Gastroesophageal sphincter (tissue), 3 donors: ENCODE results near the gene HSF5.

Experiments used
- CTCF ChIP-seq, 4 experiments: fragments of 200-600 bp in 2 of 4; fragments of 450-650 bp in 2 of 4; sonication (generic) in 1 of 4; IDR thresholded peaks; one replicate each; pipeline ENCODE4 v1.5.1; 2017 to 2019; ENCODE audit warnings: antibody characterized with exemption in 4 of 4, mild to moderate bottlenecking in 2 of 4, moderate library complexity in 2 of 4
- EP300 ChIP-seq: sonication (generic); formaldehyde crosslinking; IDR thresholded peaks from one replicate; pipeline ENCODE4 v1.6.1; 2017; ENCODE audit warnings: antibody characterized with exemption, mild to moderate bottlenecking
- POLR2A ChIP-seq, 2 donors: fragments of 450-650 bp; IDR thresholded peaks; one replicate each; pipeline ENCODE4 v1.6.1; 2017; ENCODE audit warnings: antibody characterized with exemption in 2 of 2, mild to moderate bottlenecking in 2 of 2, moderate library complexity in 1 of 2

GRCh38 chr17:58370716-58371115, 117.5 kb downstream of the HSF5 start:
- TF ChIP-seq CTCF (IDR thresholded peaks at IDR 0.05), result no peak
- no peak for TF ChIP-seq POLR2A (IDR thresholded peaks at IDR 0.05)
- no peak for TF ChIP-seq EP300
